HepG2 (cell line): ENCODE measurements around the gene MUL1. TPM values are rescaled to one million over a fixed set of nuclear protein-coding genes. Genes with fewer than 3 reads are reported as not detected.

ENCODE experiments used
- CCAR2 ChIP-seq: fragments of 200-400 bp; formaldehyde crosslinking; optimal IDR thresholded peaks from 2 replicates; pipeline ENCODE3; 2018; ENCODE audit warnings: low read depth, mild to moderate bottlenecking, low read length, moderate library complexity
- CEBPG ChIP-seq: IDR thresholded peaks from 2 replicates; pipeline ENCODE4 v1.6.1; 2016
- CREB1 ChIP-seq, 2 experiments: fragments of 450-650 bp in 1 of 2; IDR thresholded peaks; 2 replicates each; pipeline ENCODE4 v1.6.1; 2016 to 2017; ENCODE audit warnings: control low read depth in 1 of 2, mild to moderate bottlenecking in 1 of 2, missing compliant biosample characterization in 1 of 2, missing genetic modification characterization in 1 of 2
- ETV6 ChIP-seq: sonication (generic); formaldehyde crosslinking; conservative IDR thresholded peaks from 2 replicates; pipeline ENCODE4 v1.4.0; 2020; ENCODE audit warnings: missing genetic modification reagents
- HMGXB3 ChIP-seq: sonication (generic); formaldehyde crosslinking; IDR thresholded peaks from 2 replicates; pipeline ENCODE4 v1.4.0; 2020; ENCODE audit warnings: missing genetic modification reagents, borderline replicate concordance
- HNF1A ChIP-seq, 2 experiments: sonication (generic) in 1 of 2; formaldehyde crosslinking in 1 of 2; IDR thresholded peaks; 2 replicates each; pipeline versions ENCODE4 v1.4.0 to v1.6.1; 2016 to 2020; ENCODE audit warnings: borderline replicate concordance in 1 of 2, low read depth in 1 of 2, mild to moderate bottlenecking in 1 of 2, missing genetic modification reagents in 1 of 2
- SMARCE1 ChIP-seq: fragments of 450-650 bp; IDR thresholded peaks from 2 replicates; pipeline ENCODE4 v1.6.1; 2017; ENCODE audit warnings: borderline replicate concordance
- SOX6 ChIP-seq, 2 experiments: fragments of 450-650 bp in 1 of 2; sonication (generic) in 1 of 2; formaldehyde crosslinking in 1 of 2; IDR thresholded peaks; 2 replicates each; pipeline versions ENCODE4 v1.4.0 to v1.6.1; 2017 to 2020; ENCODE audit warnings: antibody characterized with exemption in 1 of 2, mild to moderate bottlenecking in 1 of 2, missing genetic modification reagents in 1 of 2
- SPEN ChIP-seq: sonication (generic); formaldehyde crosslinking; IDR thresholded peaks from 2 replicates; pipeline ENCODE4 v1.5.1; 2020; ENCODE audit warnings: low read depth, mild to moderate bottlenecking, missing genetic modification reagents
- ZBTB14 ChIP-seq: sonication (generic); formaldehyde crosslinking; IDR thresholded peaks from 2 replicates; pipeline ENCODE4 v1.4.0; 2020; ENCODE audit warnings: missing genetic modification reagents
- ZFP90 ChIP-seq: sonication (generic); formaldehyde crosslinking; IDR thresholded peaks from 2 replicates; pipeline ENCODE4 v1.8.0; 2022; ENCODE audit warnings: missing genetic modification reagents, mild to moderate bottlenecking, inconsistent platforms, borderline replicate concordance
- ZNF136 ChIP-seq: sonication (generic); formaldehyde crosslinking; IDR thresholded peaks from 2 replicates; pipeline ENCODE4 v1.8.1; 2022; ENCODE audit warnings: low read depth, mild to moderate bottlenecking, moderate library complexity, missing genetic modification reagents
- ZNF687 ChIP-seq: sonication (generic); formaldehyde crosslinking; IDR thresholded peaks from 2 replicates; pipeline ENCODE4 v1.5.1; 2020; ENCODE audit warnings: mild to moderate bottlenecking, missing genetic modification reagents, moderate library complexity
- polyA plus RNA-seq, 8 experiments: library from polyadenylated mRNA; depleted of rRNA in 3 of 8; stranded (reverse) in 7 of 8; unstranded in 1 of 8; fragments of >200 nt; fragmentation: Illumina TruSeq in 4 of 8; extraction: Trizol in 4 of 8; gene quantifications; 2 replicates each; pipeline versions ENCODE4 v1.2.1 to v1.2.3, GENCODE V29; 2011 to 2016; ENCODE audit warnings: low read depth in 4 of 8, missing spikeins in 1 of 8, mixed read lengths in 1 of 8; ENCODE audit not compliant: insufficient read depth in 1 of 8
- total RNA-seq, 5 experiments: library from RNA; depleted of rRNA; stranded (reverse); fragments of >200 nt; fragmentation: Illumina TruSeq; extraction: Trizol; gene quantifications; 2 replicates each; pipeline ENCODE4 v1.2.3, GENCODE V29; 2016; ENCODE audit warnings: low read depth in 1 of 5

The MUL1 gene
- total and polyA plus RNA-seq, 2 of the 13 experiments (the other 11 are each of a cell fraction or from before 2014, with no cell fraction given): 21.5 to 26.5 TPM

- TF ChIP-seq ZBTB14 (no peak), HNF1A (IDR thresholded peaks at IDR 0.05; ENCODE audit: low read depth) (no peak), HNF1A (CRISPR knock-in tag; IDR thresholded peaks at IDR 0.05; ENCODE audit: borderline replicate concordance) (no peak), ZNF136 (CRISPR knock-in tag) (no peak), CREB1 (IDR thresholded peaks at IDR 0.05) (peak; percentile 20; the same call in 1 of the 2 replicates), CREB1 (CRISPR knock-in tag; IDR thresholded peaks at IDR 0.05) (no peak), CEBPG (no peak), HMGXB3 (no peak), ETV6 (CRISPR knock-in tag) (no peak), CCAR2 (no peak), SOX6 (IDR thresholded peaks at IDR 0.05) (no peak), SOX6 (CRISPR knock-in tag; IDR thresholded peaks at IDR 0.05) (no peak), ZFP90 (CRISPR knock-in tag) (no peak), SPEN (CRISPR knock-in tag) (no peak), ZNF687 (CRISPR knock-in tag) (peak; percentile 39; the same call in 1 of the 2 replicates), SMARCE1 (no peak)
Measured at GRCh38 chr1:20480951-20481617, 26.9 kb downstream of the MUL1 start (continued).
